Hematopoietic multipotent progenitor cell treated with erythropoietin and hydrocortisone succinate and interleukin-3 and kit ligand, for 17 days (in vitro differentiated cells): Measurements from ENCODE around the gene PLPPR3.

ENCODE experiments used
- DNase-seq: peaks from one replicate; pipeline ENCODE4 v3.0.0-alpha.2; 2015; ENCODE audit warnings: low spot score

Gene PLPPR3

DNA sequence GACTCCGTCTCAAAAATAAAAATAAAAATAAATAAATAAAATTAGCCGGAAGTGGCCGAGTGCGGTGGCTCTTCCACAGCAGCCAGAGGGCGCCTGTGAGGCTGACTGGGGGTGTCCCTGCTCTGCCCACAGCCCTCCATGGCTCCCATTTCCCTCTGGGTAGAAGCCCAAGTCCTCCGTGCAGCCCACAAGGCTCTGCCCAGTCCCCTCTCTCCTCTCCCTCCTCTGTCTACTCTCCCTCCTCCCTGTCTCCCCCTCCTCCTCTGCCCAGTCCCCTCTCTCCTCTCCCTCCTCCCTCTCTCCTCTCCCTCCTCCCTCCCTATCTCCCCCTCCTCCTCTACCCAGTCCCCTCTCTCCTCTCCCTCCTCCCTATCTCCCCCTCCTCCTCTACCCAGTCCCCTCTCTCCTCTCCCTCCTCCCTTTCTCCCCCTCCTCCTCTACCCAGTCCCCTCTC lies 50.4 kb downstream of the PLPPR3 start:
- DNase-seq = peak; percentile 9

DNA sequence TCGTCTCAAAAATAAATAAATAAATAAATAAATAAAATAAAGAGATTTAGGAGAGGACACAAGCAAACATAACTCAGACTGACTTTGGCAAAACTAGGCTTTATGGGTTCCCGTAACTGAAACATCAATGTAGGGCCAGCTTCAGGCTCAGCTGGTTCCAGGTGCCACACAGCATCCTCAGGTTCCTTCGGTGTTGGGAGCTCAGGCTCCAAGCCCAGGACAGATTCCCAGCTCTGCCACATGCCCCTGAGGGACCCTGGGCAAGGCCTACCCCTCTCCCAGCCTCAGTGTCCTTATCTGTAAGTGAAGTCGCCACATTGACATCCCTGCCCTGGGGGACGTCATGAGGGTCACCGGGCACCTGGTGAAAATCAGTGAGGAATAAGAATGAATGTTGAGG lies 52.1 kb downstream of the PLPPR3 start:
- DNase-seq = no peak

DNA sequence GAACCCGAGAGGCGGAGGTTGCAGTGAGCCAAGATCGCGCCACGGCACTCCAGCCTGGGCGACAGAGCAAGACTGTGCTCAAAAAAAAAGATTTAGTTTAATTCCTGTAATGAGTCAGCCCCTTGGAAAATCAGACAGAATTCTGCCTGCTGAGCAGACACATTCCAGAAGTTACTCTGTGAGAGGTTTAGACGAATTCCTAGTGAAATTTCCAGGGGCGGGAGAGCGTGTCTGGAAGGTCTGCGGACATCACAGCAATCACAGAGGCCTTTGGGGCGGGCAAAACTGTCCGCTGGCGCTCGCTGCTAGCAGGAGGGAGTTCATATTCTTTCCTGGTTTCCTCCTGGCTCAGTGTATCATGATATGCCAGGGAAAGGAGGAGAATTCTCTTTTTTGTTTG lies 53.3 kb downstream of the PLPPR3 start:
- DNase-seq = no peak

DNA sequence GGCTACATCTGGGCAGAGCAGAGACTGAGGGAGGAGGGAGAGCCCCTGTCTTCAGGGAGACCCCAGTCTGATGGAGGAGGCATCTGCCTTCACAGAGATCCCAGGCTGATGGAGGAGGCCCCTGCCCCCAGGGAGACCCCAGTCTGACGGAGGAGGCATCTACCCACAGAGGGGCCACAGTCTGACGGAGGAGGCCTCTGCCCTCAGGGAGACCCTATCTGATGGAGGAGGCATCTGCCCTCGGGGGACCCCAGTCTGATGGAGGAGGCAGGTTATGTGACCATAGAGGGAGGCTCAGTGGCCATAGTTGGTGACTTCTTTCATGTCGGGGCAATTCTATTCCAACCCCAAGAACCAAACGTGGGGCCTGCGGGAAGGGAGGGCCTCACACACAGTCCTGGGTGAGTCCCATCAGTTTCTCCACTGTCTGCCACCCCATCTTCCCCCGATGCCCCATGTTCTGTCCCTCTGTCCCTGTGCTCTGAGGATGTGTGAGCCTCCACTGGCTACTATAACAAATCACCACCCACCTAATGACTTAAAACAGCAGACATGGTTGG lies 56.5 kb downstream of the PLPPR3 start:
- no peak for DNase-seq

DNA sequence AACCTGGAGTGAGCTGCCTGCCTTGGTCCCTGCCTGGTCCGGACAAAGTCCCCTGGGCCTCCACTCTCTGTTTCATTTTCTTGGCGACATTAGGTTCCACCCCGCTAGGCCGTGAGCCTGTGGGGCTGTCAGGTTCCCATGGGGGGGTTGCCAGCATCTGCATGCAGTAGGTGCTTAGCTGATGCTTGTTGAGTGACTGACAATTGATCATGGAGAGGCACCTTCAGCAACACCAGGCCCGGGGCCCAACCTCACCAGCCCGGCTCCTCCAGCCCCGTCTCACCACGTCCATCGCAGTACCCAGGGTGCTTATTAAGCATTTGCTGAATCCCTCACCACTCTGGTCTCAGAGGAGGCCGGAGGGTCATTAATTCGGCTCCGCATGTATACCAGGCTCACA lies 57.5 kb downstream of the PLPPR3 start:
- DNase-seq = no peak

DNA sequence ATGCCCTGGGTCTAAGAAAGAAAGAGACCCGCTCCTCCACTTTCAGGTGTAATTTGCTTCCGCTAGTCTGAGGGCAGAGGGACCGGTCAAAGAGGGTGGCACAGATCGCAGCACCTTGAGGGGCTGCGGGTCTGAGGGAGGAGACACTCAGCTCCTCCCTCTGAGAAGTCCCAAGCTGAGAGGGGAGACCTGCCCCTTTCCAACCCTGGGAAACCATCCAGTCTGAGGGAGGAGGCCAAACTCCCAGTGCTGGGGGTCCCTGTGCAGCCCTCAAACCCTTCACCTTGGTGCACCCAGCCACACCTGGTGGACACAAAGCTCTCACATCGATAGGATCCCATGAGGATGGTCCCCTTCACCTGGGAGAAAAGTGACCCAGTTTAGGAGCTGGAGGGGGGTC lies 57.9 kb downstream of the PLPPR3 start:
- DNase-seq = no peak

DNA sequence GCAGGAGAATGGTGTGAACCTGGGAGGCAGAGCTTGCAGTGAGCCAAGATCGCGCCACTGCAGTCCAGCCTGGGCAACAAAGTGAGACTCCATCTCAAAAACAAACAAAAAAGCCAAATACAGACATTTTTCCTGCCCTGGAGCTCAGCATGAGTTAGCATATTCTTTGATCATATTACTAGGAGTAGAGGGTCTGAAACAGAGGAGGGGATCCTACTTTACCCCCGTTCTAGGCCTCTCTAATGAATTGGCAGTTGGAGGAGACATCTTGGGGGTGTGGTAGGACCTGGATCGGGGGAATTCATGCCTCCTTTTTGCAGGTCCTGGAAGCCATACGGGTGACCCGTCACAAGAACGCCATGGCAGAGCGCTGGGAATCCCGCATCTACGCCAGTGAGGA lies 58.6 kb downstream of the PLPPR3 start:
- DNase-seq = no peak
